ENCODE data around the gene DNAH2. TPM values are rescaled to one million over a fixed set of nuclear protein-coding genes. Genes with fewer than 3 reads are reported as not detected.

Gene DNAH2
- total RNA-seq, 1 experiment from 2014 or later: 0.26 TPM

DNA sequence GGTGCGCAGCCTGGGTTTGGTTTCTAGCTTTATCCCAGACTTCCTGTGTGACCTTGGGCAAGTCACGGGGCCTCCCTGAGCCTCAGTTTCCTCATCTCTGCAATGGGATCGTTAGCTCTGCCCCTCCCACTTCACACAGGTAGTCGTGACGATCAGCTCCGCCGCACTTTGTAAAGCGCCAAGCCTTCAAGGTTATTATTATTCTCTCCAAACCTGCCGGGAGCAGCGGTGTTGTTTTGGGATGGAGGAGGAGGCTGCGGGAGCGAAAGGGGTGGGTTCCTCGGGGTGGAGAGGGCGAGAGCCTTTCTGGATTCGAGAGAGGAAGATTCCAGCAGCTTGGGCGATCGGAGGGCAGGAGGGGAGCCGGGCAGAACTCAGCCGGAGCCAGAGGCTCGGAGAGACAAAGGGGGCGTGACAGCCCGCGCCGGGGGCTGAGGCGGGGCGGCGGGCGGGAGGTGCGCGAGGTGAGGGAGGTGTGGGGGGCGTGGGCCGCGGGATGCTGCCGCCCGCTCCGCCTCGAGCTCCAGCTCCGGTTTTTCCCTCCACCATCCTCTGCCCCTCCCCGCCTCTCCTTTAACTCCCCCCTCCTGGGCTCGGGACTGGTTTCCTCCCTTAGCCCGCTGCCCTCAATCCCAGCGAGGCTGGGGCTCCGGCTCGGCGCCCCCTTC lies 12.8 kb upstream of the DNAH2 start, which contains the start of gene EFNB3:
Gene EFNB3 (plus strand): TSS at position 602 of the 668 bp plus-strand sequence. CDS start 397 bp downstream, outside the sequence.
- TF ChIP-seq, protein P1, sequence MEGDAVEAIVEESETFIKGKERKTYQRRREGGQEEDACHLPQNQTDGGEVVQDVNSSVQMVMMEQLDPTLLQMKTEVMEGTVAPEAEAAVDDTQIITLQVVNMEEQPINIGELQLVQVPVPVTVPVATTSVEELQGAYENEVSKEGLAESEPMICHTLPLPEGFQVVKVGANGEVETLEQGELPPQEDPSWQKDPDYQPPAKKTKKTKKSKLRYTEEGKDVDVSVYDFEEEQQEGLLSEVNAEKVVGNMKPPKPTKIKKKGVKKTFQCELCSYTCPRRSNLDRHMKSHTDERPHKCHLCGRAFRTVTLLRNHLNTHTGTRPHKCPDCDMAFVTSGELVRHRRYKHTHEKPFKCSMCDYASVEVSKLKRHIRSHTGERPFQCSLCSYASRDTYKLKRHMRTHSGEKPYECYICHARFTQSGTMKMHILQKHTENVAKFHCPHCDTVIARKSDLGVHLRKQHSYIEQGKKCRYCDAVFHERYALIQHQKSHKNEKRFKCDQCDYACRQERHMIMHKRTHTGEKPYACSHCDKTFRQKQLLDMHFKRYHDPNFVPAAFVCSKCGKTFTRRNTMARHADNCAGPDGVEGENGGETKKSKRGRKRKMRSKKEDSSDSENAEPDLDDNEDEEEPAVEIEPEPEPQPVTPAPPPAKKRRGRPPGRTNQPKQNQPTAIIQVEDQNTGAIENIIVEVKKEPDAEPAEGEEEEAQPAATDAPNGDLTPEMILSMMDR (IDR thresholded peaks at IDR 0.05; ENCODE audit: unreplicated experiment): no peak
- H3K27me3 Mint-ChIP-seq (ENCODE audit: unreplicated experiment): peaks cover 63% of the 10 kb centered on the region
- CTCF ChIA-PET: no interaction called here
- H3K27ac Mint-ChIP-seq (ENCODE audit: unreplicated experiment): no peak within 1 kb of the TSS
- DNase-seq: no peak
- H3K4me3 Mint-ChIP-seq (ENCODE audit: low read depth, unreplicated experiment): peak within 1 kb of the TSS; percentile 57
- no TSS peak for BruUV-seq (replicated peaks)
- no peaks in the 10 kb centered on the region for H3K9me3 Mint-ChIP-seq (ENCODE audit: low read depth, unreplicated experiment)
- peaks cover 15% of the 10 kb centered on the region for H3K36me3 Mint-ChIP-seq (ENCODE audit: insufficient read depth, unreplicated experiment)
- intact Hi-C loops (cut with micrococcal nuclease; ENCODE audit: unreplicated experiment): no loop called here
- H3K4me1 Mint-ChIP-seq (ENCODE audit: low read depth, unreplicated experiment): no peaks in the 10 kb centered on the region

DNA sequence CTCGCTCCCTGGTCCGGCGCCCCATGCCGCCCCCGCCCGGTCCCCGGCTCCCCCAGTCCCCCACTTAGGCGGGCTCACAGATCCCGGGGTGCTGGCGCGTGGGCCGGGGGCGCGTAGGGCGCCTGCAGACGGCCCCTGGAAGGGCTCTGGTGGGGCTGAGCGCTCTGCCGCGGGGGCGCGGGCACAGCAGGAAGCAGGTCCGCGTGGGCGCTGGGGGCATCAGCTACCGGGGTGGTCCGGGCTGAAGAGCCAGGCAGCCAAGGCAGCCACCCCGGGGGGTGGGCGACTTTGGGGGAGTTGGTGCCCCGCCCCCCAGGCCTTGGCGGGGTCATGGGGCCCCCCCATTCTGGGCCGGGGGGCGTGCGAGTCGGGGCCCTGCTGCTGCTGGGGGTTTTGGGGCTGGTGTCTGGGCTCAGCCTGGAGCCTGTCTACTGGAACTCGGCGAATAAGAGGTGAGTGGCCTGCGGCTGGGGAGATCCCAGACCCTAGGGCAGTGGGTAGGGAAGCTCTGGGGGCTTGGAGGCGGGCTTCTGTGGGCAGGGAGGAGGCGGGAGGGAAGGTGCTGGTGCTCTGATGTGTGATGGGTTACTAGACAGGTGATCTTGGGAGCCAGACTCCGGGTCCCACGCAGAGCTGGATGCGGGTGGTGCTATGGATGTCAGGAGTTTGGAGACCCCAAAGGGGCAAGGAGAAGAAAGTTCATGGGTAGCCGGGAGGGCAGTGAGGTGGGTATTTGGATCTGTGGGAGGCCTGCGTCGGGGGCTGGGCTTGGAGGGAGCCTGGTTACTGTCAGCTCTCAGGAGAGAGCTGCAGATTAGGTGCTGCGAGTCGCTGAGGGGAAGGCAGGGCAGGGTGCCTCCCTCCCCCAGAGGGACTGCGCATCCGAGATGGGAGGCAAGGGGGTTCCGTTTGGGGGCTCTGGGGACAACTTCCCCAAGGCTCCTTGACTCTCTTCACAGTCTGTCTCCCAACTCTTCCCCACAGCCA lies 12.0 kb upstream of the DNAH2 start:
- H3K9me3 Mint-ChIP-seq (ENCODE audit: low read depth, unreplicated experiment): no peaks in the 10 kb centered on the region
- intact Hi-C loops (cut with micrococcal nuclease; ENCODE audit: unreplicated experiment): no loop called here
- no peaks in the 10 kb centered on the region for H3K4me1 Mint-ChIP-seq (ENCODE audit: low read depth, unreplicated experiment)
- DNase-seq: no peak
- peak overlapping the region; percentile 57 for H3K4me3 Mint-ChIP-seq (ENCODE audit: low read depth, unreplicated experiment)
- peaks cover 12% of the 10 kb centered on the region for H3K36me3 Mint-ChIP-seq (ENCODE audit: insufficient read depth, unreplicated experiment)
- CTCF ChIA-PET: no interaction called here
- no peak overlapping the region for H3K27ac Mint-ChIP-seq (ENCODE audit: unreplicated experiment)
- no TSS peak for BruUV-seq (replicated peaks)
- TF ChIP-seq, protein P1 (IDR thresholded peaks at IDR 0.05; ENCODE audit: unreplicated experiment): no peak
- H3K27me3 Mint-ChIP-seq (ENCODE audit: unreplicated experiment): peaks cover 71% of the 10 kb centered on the region

DNA sequence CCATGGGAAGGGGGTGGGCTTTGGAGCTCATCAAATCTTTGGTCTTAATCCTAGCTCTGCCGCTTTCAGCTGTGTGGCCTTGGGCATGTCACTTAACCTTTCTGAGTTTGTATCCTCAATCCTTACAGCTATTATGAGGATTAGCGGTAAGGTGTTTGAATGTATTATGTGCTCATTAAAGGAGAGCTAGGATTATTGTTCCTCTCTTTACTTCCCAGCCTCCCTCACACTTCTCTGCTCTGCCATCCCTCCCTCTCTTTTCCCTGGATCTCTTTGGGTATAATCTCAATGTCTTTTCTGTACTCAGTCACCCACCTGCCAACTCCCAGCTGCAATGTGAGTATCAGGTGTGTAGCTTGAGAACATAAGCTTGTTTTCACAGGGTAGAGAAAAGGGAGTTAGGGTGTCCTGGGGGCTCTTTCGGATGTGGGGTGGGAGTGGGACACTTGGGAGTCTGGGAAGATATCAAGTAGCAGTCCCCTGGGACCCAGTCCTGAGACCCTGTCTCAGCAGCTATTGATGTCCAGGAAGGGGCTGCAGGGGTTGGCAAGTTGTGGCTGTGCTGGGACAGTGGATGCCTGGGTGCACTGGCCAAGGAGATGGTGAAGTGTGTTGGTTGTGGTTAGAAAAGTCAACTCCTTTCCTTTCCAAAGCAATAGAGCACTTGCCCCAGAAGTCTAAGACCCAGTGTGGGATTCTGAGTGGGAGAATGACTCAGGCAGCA lies 10.8 kb upstream of the DNAH2 start:
- Mint-ChIP-seq H3K36me3 (ENCODE audit: insufficient read depth, unreplicated experiment) (peaks cover 8% of the 10 kb centered on the region), H3K27me3 (ENCODE audit: unreplicated experiment) (peaks cover 83% of the 10 kb centered on the region), H3K9me3 (ENCODE audit: low read depth, unreplicated experiment) (no peaks in the 10 kb centered on the region), H3K27ac (ENCODE audit: unreplicated experiment) (no peak overlapping the region), H3K4me1 (ENCODE audit: low read depth, unreplicated experiment) (no peaks in the 10 kb centered on the region), H3K4me3 (ENCODE audit: low read depth, unreplicated experiment) (no peak overlapping the region)
- intact Hi-C loops (cut with micrococcal nuclease; ENCODE audit: unreplicated experiment): no loop called here
- DNase-seq: no peak
- no TSS peak for BruUV-seq (replicated peaks)
- CTCF ChIA-PET: no interaction called here
- TF ChIP-seq, protein P1 (IDR thresholded peaks at IDR 0.05; ENCODE audit: unreplicated experiment): no peak

DNA sequence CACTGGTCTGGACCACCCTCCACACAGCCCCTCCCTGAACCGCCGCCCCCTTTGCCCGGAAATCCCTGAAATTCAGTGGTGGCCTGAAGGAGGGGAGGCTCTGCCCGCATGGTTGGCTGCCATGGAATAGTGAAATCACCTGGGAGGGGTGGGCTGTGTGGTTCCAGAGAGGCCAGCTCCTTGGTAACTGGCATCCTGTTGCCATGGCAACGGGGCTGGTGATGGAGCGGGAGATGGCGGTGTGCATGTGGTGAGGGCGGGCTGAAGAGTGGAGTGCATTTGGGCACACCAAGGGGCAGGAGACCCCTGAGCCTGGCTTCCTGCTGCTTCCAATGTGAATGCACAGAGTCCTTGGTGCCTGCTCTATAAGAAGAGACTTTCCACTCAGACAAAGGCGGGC lies 10.1 kb upstream of the DNAH2 start:
- TF ChIP-seq, protein P1 (IDR thresholded peaks at IDR 0.05; ENCODE audit: unreplicated experiment): no peak
- intact Hi-C loops (cut with micrococcal nuclease; ENCODE audit: unreplicated experiment): no loop called here
- DNase-seq: no peak
- CTCF ChIA-PET: no interaction called here
- H3K36me3 Mint-ChIP-seq (ENCODE audit: insufficient read depth, unreplicated experiment): peaks cover 8% of the 10 kb centered on the region
- BruUV-seq (replicated peaks): no TSS peak
- H3K27ac Mint-ChIP-seq (ENCODE audit: unreplicated experiment): no peak overlapping the region
- H3K9me3 Mint-ChIP-seq (ENCODE audit: low read depth, unreplicated experiment): no peaks in the 10 kb centered on the region
- no peaks in the 10 kb centered on the region for H3K4me1 Mint-ChIP-seq (ENCODE audit: low read depth, unreplicated experiment)
- peaks cover 90% of the 10 kb centered on the region for H3K27me3 Mint-ChIP-seq (ENCODE audit: unreplicated experiment)
- no peak overlapping the region for H3K4me3 Mint-ChIP-seq (ENCODE audit: low read depth, unreplicated experiment)
